ENCODE data around the gene BCAP31. TPM values are rescaled to one million over a fixed set of nuclear protein-coding genes. Genes with fewer than 3 reads are reported as not detected.

Gene BCAP31
- total and polyA plus RNA-seq, 4 donors, result 106 to 173 (median 144) TPM

DNA sequence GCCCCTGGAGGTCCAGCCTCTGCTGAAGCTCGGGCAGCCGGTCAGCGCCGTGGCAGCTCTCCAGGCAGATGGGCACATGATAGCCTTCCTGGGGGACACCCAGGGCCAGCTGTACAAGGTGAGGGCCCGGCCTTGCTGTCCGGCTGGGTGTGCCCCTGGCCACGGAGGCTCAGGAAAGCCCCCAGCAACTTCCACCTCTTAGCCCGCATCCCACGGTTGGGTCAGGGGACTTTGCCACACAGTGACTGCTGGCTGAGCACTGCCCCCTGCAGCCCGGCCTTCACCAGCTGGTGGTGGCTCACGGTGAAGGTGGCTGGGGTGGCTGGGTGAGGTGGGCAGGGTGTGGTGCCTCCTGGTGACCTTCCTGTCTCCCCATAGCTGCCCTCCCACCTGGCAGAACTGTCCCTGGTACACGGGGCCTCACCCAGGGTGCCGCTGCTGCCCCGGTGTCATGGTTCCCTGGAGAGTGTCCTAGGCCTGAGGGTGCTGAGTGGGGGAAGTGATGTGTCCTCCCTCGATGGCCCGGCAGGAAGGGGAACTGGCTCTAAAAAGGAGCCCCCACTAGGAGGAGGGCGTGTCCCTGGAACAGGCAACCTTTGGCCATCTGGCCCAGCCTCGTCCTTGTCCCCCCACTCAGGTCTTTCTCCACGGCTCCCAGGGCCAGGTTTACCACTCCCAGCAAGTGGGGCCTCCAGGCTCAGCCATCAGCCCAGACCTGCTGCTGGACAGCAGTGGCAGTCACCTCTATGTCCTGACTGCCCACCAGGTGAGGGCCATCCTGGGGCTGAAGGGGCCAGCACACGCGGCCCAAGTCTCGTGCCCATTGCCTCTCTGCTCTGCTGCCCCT lies 44.3 kb upstream of the BCAP31 start:
- Histone ChIP-seq H3K4me3 (ENCODE audit: low read depth, low read length) (no peak overlapping the region), H3K9me3 (ENCODE audit: control insufficient read depth, insufficient read depth, low read length) (no peaks in the 10 kb centered on the region), H3K27me3 (ENCODE audit: control insufficient read depth, insufficient read depth, low read length) (no peaks in the 10 kb centered on the region), H3K36me3 (ENCODE audit: control insufficient read depth, insufficient read depth, low read length) (peaks cover 72% of the 10 kb centered on the region), H3K27ac (ENCODE audit: low read depth, low read length) (no peak overlapping the region), H3K4me1 (ENCODE audit: control insufficient read depth, insufficient read depth, low read length) (peaks cover 71% of the 10 kb centered on the region)
- WGBS (ENCODE audit: insufficient coverage), result 82% methylated on average over 20 of the region's 22 CpGs
- no peak for DNase-seq (ENCODE audit: low read depth in 4 of 6, low spot score in 6 of 6)

- 82% methylated on average over 20 of the region's 20 CpGs for WGBS (ENCODE audit: insufficient coverage)
- H3K9me3 ChIP-seq (ENCODE audit: control insufficient read depth, insufficient read depth, low read length), result no peaks in the 10 kb centered on the region
- H3K27me3 ChIP-seq (ENCODE audit: control insufficient read depth, insufficient read depth, low read length), result no peaks in the 10 kb centered on the region
- no peak overlapping the region for H3K27ac ChIP-seq (ENCODE audit: low read depth, low read length)
- peaks cover 71% of the 10 kb centered on the region for H3K4me1 ChIP-seq (ENCODE audit: control insufficient read depth, insufficient read depth, low read length)
- peaks cover 63% of the 10 kb centered on the region for H3K36me3 ChIP-seq (ENCODE audit: control insufficient read depth, insufficient read depth, low read length)
- no peak for DNase-seq (ENCODE audit: low read depth in 4 of 6, low spot score in 6 of 6)
- H3K4me3 ChIP-seq (ENCODE audit: low read depth, low read length), result peak overlapping the region; percentile 43
These were observed 43.5 kb upstream of the BCAP31 start for GRCh38 chrX:153767674-153768055.

GRCh38 chrX:153766871-153767673 lies 42.9 kb upstream of the BCAP31 start:
- Histone ChIP-seq H3K4me1 (ENCODE audit: control insufficient read depth, insufficient read depth, low read length) (peaks cover 71% of the 10 kb centered on the region), H3K27me3 (ENCODE audit: control insufficient read depth, insufficient read depth, low read length) (no peaks in the 10 kb centered on the region), H3K4me3 (ENCODE audit: low read depth, low read length) (peak overlapping the region; percentile 43), H3K36me3 (ENCODE audit: control insufficient read depth, insufficient read depth, low read length) (peaks cover 57% of the 10 kb centered on the region), H3K27ac (ENCODE audit: low read depth, low read length) (peak overlapping the region; percentile 71), H3K9me3 (ENCODE audit: control insufficient read depth, insufficient read depth, low read length) (no peaks in the 10 kb centered on the region)
- no peak for DNase-seq (ENCODE audit: low read depth in 4 of 6, low spot score in 6 of 6)
- WGBS (ENCODE audit: insufficient coverage), result 72% methylated on average over 53 of the region's 56 CpGs

GRCh38 chrX:153766098-153766817 lies 42.1 kb upstream of the BCAP31 start:
- peak overlapping the region; percentile 43 for H3K4me3 ChIP-seq (ENCODE audit: low read depth, low read length)
- peaks cover 49% of the 10 kb centered on the region for H3K36me3 ChIP-seq (ENCODE audit: control insufficient read depth, insufficient read depth, low read length)
- no peaks in the 10 kb centered on the region for H3K9me3 ChIP-seq (ENCODE audit: control insufficient read depth, insufficient read depth, low read length)
- H3K27me3 ChIP-seq (ENCODE audit: control insufficient read depth, insufficient read depth, low read length), result no peaks in the 10 kb centered on the region
- peaks cover 71% of the 10 kb centered on the region for H3K4me1 ChIP-seq (ENCODE audit: control insufficient read depth, insufficient read depth, low read length)
- 48% methylated on average over 19 of the region's 21 CpGs for WGBS (ENCODE audit: insufficient coverage)
- H3K27ac ChIP-seq (ENCODE audit: low read depth, low read length), result peak overlapping the region; percentile 83
- peak in 2 of 6 donors; percentile 66 to 69 for DNase-seq (ENCODE audit: low read depth in 4 of 6, low spot score in 6 of 6)

- Histone ChIP-seq H3K4me3 (ENCODE audit: low read depth, low read length) (peak overlapping the region; percentile 43), H3K36me3 (ENCODE audit: control insufficient read depth, insufficient read depth, low read length) (peaks cover 41% of the 10 kb centered on the region), H3K27ac (ENCODE audit: low read depth, low read length) (peak overlapping the region; percentile 83), H3K9me3 (ENCODE audit: control insufficient read depth, insufficient read depth, low read length) (no peaks in the 10 kb centered on the region), H3K27me3 (ENCODE audit: control insufficient read depth, insufficient read depth, low read length) (no peaks in the 10 kb centered on the region), H3K4me1 (ENCODE audit: control insufficient read depth, insufficient read depth, low read length) (peaks cover 65% of the 10 kb centered on the region)
- peak in 2 of 6 donors; percentile 36 to 79 for DNase-seq (ENCODE audit: low read depth in 4 of 6, low spot score in 6 of 6)
- WGBS (ENCODE audit: insufficient coverage), result 54% methylated on average over 27 of the region's 27 CpGs
These were observed 41.2 kb upstream of the BCAP31 start for GRCh38 chrX:153765138-153766079.

DNA sequence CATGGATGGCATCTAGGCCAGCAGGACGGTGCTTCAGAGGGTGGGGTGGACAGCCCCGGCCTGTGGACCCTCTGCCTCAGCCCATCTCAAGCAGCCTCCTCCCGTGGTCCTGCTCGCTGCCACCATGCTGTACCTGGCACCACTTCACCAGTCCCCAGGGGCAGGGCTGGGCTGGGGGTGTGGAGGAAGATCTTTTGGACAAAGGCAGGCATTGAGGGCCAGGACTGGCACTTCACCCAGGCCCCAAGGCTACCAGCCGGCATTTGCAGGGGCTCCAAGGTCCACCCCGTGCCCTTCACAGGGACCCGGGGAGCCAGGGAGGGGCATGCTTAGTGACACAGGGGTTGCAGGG lies 40.6 kb upstream of the BCAP31 start:
- Histone ChIP-seq H3K27ac (ENCODE audit: low read depth, low read length) (peak overlapping the region; percentile 83), H3K4me3 (ENCODE audit: low read depth, low read length) (peak overlapping the region; percentile 43), H3K9me3 (ENCODE audit: control insufficient read depth, insufficient read depth, low read length) (no peaks in the 10 kb centered on the region), H3K36me3 (ENCODE audit: control insufficient read depth, insufficient read depth, low read length) (peaks cover 34% of the 10 kb centered on the region), H3K27me3 (ENCODE audit: control insufficient read depth, insufficient read depth, low read length) (no peaks in the 10 kb centered on the region), H3K4me1 (ENCODE audit: control insufficient read depth, insufficient read depth, low read length) (peaks cover 59% of the 10 kb centered on the region)
- DNase-seq (ENCODE audit: low read depth in 4 of 6, low spot score in 6 of 6), result no peak
- 53% methylated on average over 3 of the region's 7 CpGs for WGBS (ENCODE audit: insufficient coverage)

GRCh38 chrX:153763989-153764755 lies 40.0 kb upstream of the BCAP31 start, which contains the start of gene PLXNB3:
PLXNB3 (plus strand) TSS chrX:153764249; CDS start chrX:153765536, 1,287 bp downstream.
- peak in 2 of 6 donors; percentile 78 to 80 for DNase-seq (ENCODE audit: low read depth in 4 of 6, low spot score in 6 of 6)
- H3K4me3 ChIP-seq (ENCODE audit: low read depth, low read length), result peak within 1 kb of the TSS; percentile 43
- no peaks in the 10 kb centered on the region for H3K27me3 ChIP-seq (ENCODE audit: control insufficient read depth, insufficient read depth, low read length)
- WGBS (ENCODE audit: insufficient coverage), result 38% methylated on average over 22 of the region's 26 CpGs
- peak within 1 kb of the TSS; percentile 83 for H3K27ac ChIP-seq (ENCODE audit: low read depth, low read length)
- H3K36me3 ChIP-seq (ENCODE audit: control insufficient read depth, insufficient read depth, low read length), result peaks cover 28% of the 10 kb centered on the region
- no peaks in the 10 kb centered on the region for H3K9me3 ChIP-seq (ENCODE audit: control insufficient read depth, insufficient read depth, low read length)
- peaks cover 53% of the 10 kb centered on the region for H3K4me1 ChIP-seq (ENCODE audit: control insufficient read depth, insufficient read depth, low read length)

GRCh38 chrX:153763298-153763932 lies 39.2 kb upstream of the BCAP31 start:
- H3K9me3 ChIP-seq (ENCODE audit: control insufficient read depth, insufficient read depth, low read length), result no peaks in the 10 kb centered on the region
- DNase-seq (ENCODE audit: low read depth in 4 of 6, low spot score in 6 of 6), result no peak
- H3K27me3 ChIP-seq (ENCODE audit: control insufficient read depth, insufficient read depth, low read length), result no peaks in the 10 kb centered on the region
- H3K4me1 ChIP-seq (ENCODE audit: control insufficient read depth, insufficient read depth, low read length), result peaks cover 45% of the 10 kb centered on the region
- H3K27ac ChIP-seq (ENCODE audit: low read depth, low read length), result no peak overlapping the region
- H3K36me3 ChIP-seq (ENCODE audit: control insufficient read depth, insufficient read depth, low read length), result peaks cover 21% of the 10 kb centered on the region
- H3K4me3 ChIP-seq (ENCODE audit: low read depth, low read length), result no peak overlapping the region
- 83% methylated on average over 18 of the region's 18 CpGs for WGBS (ENCODE audit: insufficient coverage)
